PC-3 (cell line): ENCODE data around the gene GK. TPM values are rescaled to one million over a fixed set of nuclear protein-coding genes. Genes with fewer than 3 reads are reported as not detected.

Source experiments
- ATAC-seq: fragments of 200-7000 bp; cut with Tn5 transposase; 2 replicates; pipeline ENCODE4 v1.9.1; 2020; ENCODE audit warnings: mild to moderate bottlenecking, moderate library complexity
- BruUV-seq: library from RNA; stranded (reverse); fragments of 400-500 nt; replicated peaks from 2 replicates; lab custom pipeline; 2021; lab: Mats Ljungman, UMichigan
- CTCF ChIA-PET: fragments of 300-600 bp; sonication (Branson Sonifier 250); formaldehyde crosslinking; loops from one replicate; lab custom pipeline; 2022; ENCODE audit warnings: antibody characterized with exemption; lab: Charles Lee
- POLR2A ChIA-PET: fragments of 300-600 bp; sonication (Branson Sonifier 250); formaldehyde crosslinking; loops from one replicate; lab custom pipeline; 2022; ENCODE audit warnings: antibody characterized with exemption; ENCODE audit not compliant: unreplicated experiment; lab: Charles Lee
- DNase-seq: peaks from one replicate; pipeline ENCODE4 v3.0.0-alpha.2; 2015
- H2AFZ ChIP-seq: fragments of 300-600 bp; sonication (generic); 2 replicates; pipeline ENCODE4 v1.6.0; 2016; ENCODE audit warnings: antibody characterized with exemption, low read length
- H3F3A ChIP-seq: fragments of 300-600 bp; sonication (generic); one replicate; pipeline ENCODE4 v1.6.0; 2017; ENCODE audit warnings: antibody characterized with exemption, low read length, control low read depth, mild to moderate bottlenecking; ENCODE audit not compliant: unreplicated experiment
- H3K27ac ChIP-seq: fragments of 300-600 bp; sonication (generic); 2 replicates; pipeline ENCODE4 v1.5.1; 2016; ENCODE audit warnings: mild to moderate bottlenecking, low read length
- H3K27me3 ChIP-seq: fragments of 300-600 bp; sonication (generic); 2 replicates; pipeline ENCODE4 v1.6.1; 2016; ENCODE audit warnings: low read length, mixed read lengths
- H3K36me3 ChIP-seq: fragments of 300-600 bp; sonication (generic); 2 replicates; pipeline ENCODE4 v1.6.1; 2016; ENCODE audit warnings: low read depth, mixed run types, low read length, mixed read lengths
- H3K4me1 ChIP-seq: fragments of 300-600 bp; sonication (generic); 2 replicates; pipeline ENCODE4 v1.5.1; 2016; ENCODE audit warnings: low read length; ENCODE audit not compliant: insufficient read depth
- H3K4me2 ChIP-seq: fragments of 300-600 bp; sonication (generic); 2 replicates; pipeline ENCODE4 v1.6.0; 2016; ENCODE audit warnings: low read length
- H3K4me3 ChIP-seq: fragments of 300-600 bp; sonication (generic); 2 replicates; pipeline ENCODE4 v1.5.1; 2016; ENCODE audit warnings: mild to moderate bottlenecking, low read length, mixed read lengths
- H3K79me2 ChIP-seq: fragments of 300-600 bp; sonication (generic); 2 replicates; pipeline ENCODE4 v1.6.1; 2017; ENCODE audit warnings: low read length, mixed read lengths
- H3K9ac ChIP-seq: fragments of 300-600 bp; sonication (generic); 2 replicates; pipeline ENCODE4 v1.6.0; 2016; ENCODE audit warnings: mild to moderate bottlenecking, low read length
- H3K9me2 ChIP-seq: fragments of 300-600 bp; sonication (generic); replicated peaks from 2 replicates; pipeline ENCODE4 v1.6.1; 2016; ENCODE audit warnings: mixed run types, low read length, mixed read lengths
- H3K9me3 ChIP-seq: fragments of 300-600 bp; sonication (generic); 2 replicates; pipeline ENCODE4 v1.6.1; 2016; ENCODE audit warnings: low read length, mixed read lengths
- H4K20me1 ChIP-seq: fragments of 300-600 bp; sonication (generic); 2 replicates; pipeline ENCODE4 v1.6.1; 2016; ENCODE audit warnings: low read length, mixed read lengths
- CTCF ChIP-seq: fragments of 300-600 bp; sonication (generic); conservative IDR thresholded peaks from 2 replicates; pipeline ENCODE4 v1.5.1; 2017; ENCODE audit warnings: antibody characterized with exemption, low read depth, mild to moderate bottlenecking, low read length
- EZH2 ChIP-seq: fragments of 300-600 bp; sonication (generic); IDR thresholded peaks from one replicate; pipeline ENCODE4 v1.6.1; 2017; ENCODE audit warnings: antibody characterized with exemption, mild to moderate bottlenecking, low read length; ENCODE audit not compliant: unreplicated experiment
- EZH2phosphoT487 ChIP-seq: fragments of 300-600 bp; sonication (generic); IDR thresholded peaks from 2 replicates; pipeline ENCODE4 v1.6.1; 2018; ENCODE audit warnings: mild to moderate bottlenecking, antibody characterized with exemption, low read length, borderline replicate concordance
- intact Hi-C: fragments of 100-400 bp; cut with micrococcal nuclease; formaldehyde crosslinking; loops from 2 replicates; pipeline ENCODE4 v1.9.0; 2023
- total RNA-seq: library from RNA; depleted of rRNA; stranded (reverse); fragments of >200 nt; gene quantifications from 2 replicates; pipeline ENCODE4 v1.2.3, GENCODE V29; 2014

Gene GK
- total RNA-seq, 1 experiment from 2014 or later, result 4.1 TPM

GRCh38 chrX:30661228-30661627, 8.0 kb downstream of the GK start:
- Histone ChIP-seq H4K20me1 (no peaks in the 10 kb centered on the region), H3K36me3 (no peaks in the 10 kb centered on the region), H3K4me2 (no peak overlapping the region), H3K79me2 (no peaks in the 10 kb centered on the region), H3K4me1 (peaks cover 30% of the 10 kb centered on the region), H3F3A (no peaks in the 10 kb centered on the region), H3K27me3 (no peaks in the 10 kb centered on the region), H3K9me3 (no peaks in the 10 kb centered on the region), H3K9ac (no peak overlapping the region), H3K9me2 (no peaks in the 10 kb centered on the region), H3K27ac (no peak overlapping the region), H2AFZ (no peak overlapping the region), H3K4me3 (no peak overlapping the region)
- intact Hi-C loops, result no loop called here
- ATAC-seq (no peak), DNase-seq (no peak)
- ChIA-PET POLR2A (no interaction called here), CTCF (no interaction called here)
- TF ChIP-seq EZH2 (no peak), EZH2phosphoT487 (no peak), CTCF (no peak)
- no TSS peak for BruUV-seq

- ChIA-PET CTCF (no interaction called here), POLR2A (no interaction called here)
- Histone ChIP-seq H3K79me2 (no peaks in the 10 kb centered on the region), H4K20me1 (no peaks in the 10 kb centered on the region), H3K27ac (no peak overlapping the region), H3F3A (no peaks in the 10 kb centered on the region), H2AFZ (no peak overlapping the region), H3K9me2 (no peaks in the 10 kb centered on the region), H3K9me3 (no peaks in the 10 kb centered on the region), H3K4me3 (no peak overlapping the region), H3K9ac (no peak overlapping the region), H3K36me3 (no peaks in the 10 kb centered on the region), H3K4me1 (peaks cover 14% of the 10 kb centered on the region), H3K4me2 (no peak overlapping the region), H3K27me3 (no peaks in the 10 kb centered on the region)
- BruUV-seq, result no TSS peak
- TF ChIP-seq EZH2 (no peak), CTCF (no peak), EZH2phosphoT487 (no peak)
- DNase-seq (no peak), ATAC-seq (no peak)
- intact Hi-C loops, result no loop called here
Measured at GRCh38 chrX:30663322-30663721, 10.1 kb downstream of the GK start.

GRCh38 chrX:30665471-30665870, 12.2 kb downstream of the GK start:
- H3K27ac ChIP-seq, result no peak overlapping the region
- no peak for ATAC-seq
- H2AFZ ChIP-seq, result no peak overlapping the region
- ChIA-PET CTCF (no interaction called here), POLR2A (no interaction called here)
- H3K36me3 ChIP-seq, result no peaks in the 10 kb centered on the region
- no peaks in the 10 kb centered on the region for H3K27me3 ChIP-seq
- H3F3A ChIP-seq, result no peaks in the 10 kb centered on the region
- H3K4me1 ChIP-seq, result no peaks in the 10 kb centered on the region
- no peak for DNase-seq
- no TSS peak for BruUV-seq
- no peak overlapping the region for H3K4me2 ChIP-seq
- H3K79me2 ChIP-seq, result no peaks in the 10 kb centered on the region
- no peaks in the 10 kb centered on the region for H4K20me1 ChIP-seq
- intact Hi-C loops, result no loop called here
- H3K9me2 ChIP-seq, result no peaks in the 10 kb centered on the region
- no peak for TF ChIP-seq EZH2
- no peak for TF ChIP-seq CTCF
- no peak for TF ChIP-seq EZH2phosphoT487
- H3K4me3 ChIP-seq, result no peak overlapping the region
- H3K9ac ChIP-seq, result no peak overlapping the region
- no peaks in the 10 kb centered on the region for H3K9me3 ChIP-seq
